Measurements from ENCODE around the gene ISG15. TPM values are rescaled to one million over a fixed set of nuclear protein-coding genes. Genes with fewer than 3 reads are reported as not detected.

The ISG15 gene
- total and polyA plus RNA-seq, 2 of the 13 experiments (the other 11 are each of a cell fraction or from before 2014, with no cell fraction given), result 42.1 to 54.9 TPM

- TF ChIP-seq ATF4 (CRISPR knock-in tag; IDR thresholded peaks at IDR 0.05), result peak in 1 of 2 experiments; percentile 87; a peak in 2 of 4 replicates
- TF ChIP-seq ATF5 (CRISPR knock-in tag; IDR thresholded peaks at IDR 0.05; ENCODE audit: low read depth), result no peak
- 0 out of 2 replicates have a peak, but pooled peaks have one; percentile 47 for TF ChIP-seq KDM4B (CRISPR knock-in tag; IDR thresholded peaks at IDR 0.05)
- TF ChIP-seq ZNF235 (CRISPR knock-in tag; IDR thresholded peaks at IDR 0.05; ENCODE audit: borderline replicate concordance), result peak; percentile 40; the same call in 1 of the 2 replicates
- TF ChIP-seq ZBTB10 (CRISPR knock-in tag; IDR thresholded peaks at IDR 0.05; ENCODE audit: borderline replicate concordance), result 0 out of 2 replicates have a peak, but pooled peaks have one; percentile 66
- TF ChIP-seq NR1H2 (CRISPR knock-in tag; IDR thresholded peaks at IDR 0.05; ENCODE audit: borderline replicate concordance, low read depth), result no peak
- peak; percentile 91 for TF ChIP-seq HNF1B (CRISPR knock-in tag; IDR thresholded peaks at IDR 0.05)
- no peak for TF ChIP-seq PRPF4 (IDR thresholded peaks at IDR 0.05; ENCODE audit: low read depth, low read length, poor library complexity, severe bottlenecking)
- no peak for TF ChIP-seq SIN3B (IDR thresholded peaks at IDR 0.05; ENCODE audit: low read length)
- peak; percentile 90 for TF ChIP-seq RXRA (CRISPR knock-in tag; IDR thresholded peaks at IDR 0.05)
- no peak for TF ChIP-seq ZFP1 (CRISPR knock-in tag; IDR thresholded peaks at IDR 0.05)
- no peak for TF ChIP-seq ZNF709 (CRISPR knock-in tag; IDR thresholded peaks at IDR 0.05)
- peak; percentile 25 for TF ChIP-seq CTCF (CRISPR knock-in tag; IDR thresholded peaks at IDR 0.05)
- no peak for TF ChIP-seq EHMT2 (IDR thresholded peaks at IDR 0.05; ENCODE audit: borderline replicate concordance, low read depth, low read length)
- no peak for TF ChIP-seq ZNF136 (CRISPR knock-in tag; IDR thresholded peaks at IDR 0.05; ENCODE audit: low read depth)
- no peak for TF ChIP-seq ZNF337 (CRISPR knock-in tag; IDR thresholded peaks at IDR 0.05; ENCODE audit: borderline replicate concordance, low read depth)
- TF ChIP-seq JUNB (CRISPR knock-in tag; IDR thresholded peaks at IDR 0.05; ENCODE audit: borderline replicate concordance), result peak; percentile 98
- TF ChIP-seq ATF7 (IDR thresholded peaks at IDR 0.05), result peak; percentile 64
- TF ChIP-seq ATF7 (CRISPR knock-in tag; IDR thresholded peaks at IDR 0.05), result peak; percentile 94
- peak; percentile 89; the same call in 1 of the 2 replicates for TF ChIP-seq ZKSCAN8 (CRISPR knock-in tag; IDR thresholded peaks at IDR 0.05; ENCODE audit: borderline replicate concordance)
- peak; percentile 87; the same call in 1 of the 2 replicates for TF ChIP-seq ETV5 (CRISPR knock-in tag; IDR thresholded peaks at IDR 0.05; ENCODE audit: borderline replicate concordance)
Measured at GRCh38 chr1:1006305-1007159, 6.8 kb upstream of the ISG15 start (continued).

Data from HepG2 (cell line).